Epithelial cell of proximal tubule (primary cell): ENCODE data around the gene SLC25A39. TPM values are rescaled to one million over a fixed set of nuclear protein-coding genes. Genes with fewer than 3 reads are reported as not detected.

ENCODE experiments used
- DNase-seq: peaks from one replicate; pipeline ENCODE4 v3.0.0-alpha.2; 2011; ENCODE audit warnings: low read depth
- H3K4me3 ChIP-seq: 2 replicates; pipeline ENCODE4 v1.5.1; 2011; ENCODE audit warnings: low read depth, mild to moderate bottlenecking, low read length
- total RNA-seq: library from RNA; depleted of rRNA; stranded (reverse); fragments of >200 nt; gene quantifications from 2 replicates; pipeline ENCODE4 v1.2.3, GENCODE V29; 2015
- TF ChIP-seq, protein P1 (sequence below): conservative IDR thresholded peaks from 2 replicates; pipeline ENCODE4 v1.5.1; 2012; ENCODE audit warnings: low read depth, mild to moderate bottlenecking, low read length

The SLC25A39 gene
- total RNA-seq, 1 donor from 2014 or later: 161 TPM

DNA sequence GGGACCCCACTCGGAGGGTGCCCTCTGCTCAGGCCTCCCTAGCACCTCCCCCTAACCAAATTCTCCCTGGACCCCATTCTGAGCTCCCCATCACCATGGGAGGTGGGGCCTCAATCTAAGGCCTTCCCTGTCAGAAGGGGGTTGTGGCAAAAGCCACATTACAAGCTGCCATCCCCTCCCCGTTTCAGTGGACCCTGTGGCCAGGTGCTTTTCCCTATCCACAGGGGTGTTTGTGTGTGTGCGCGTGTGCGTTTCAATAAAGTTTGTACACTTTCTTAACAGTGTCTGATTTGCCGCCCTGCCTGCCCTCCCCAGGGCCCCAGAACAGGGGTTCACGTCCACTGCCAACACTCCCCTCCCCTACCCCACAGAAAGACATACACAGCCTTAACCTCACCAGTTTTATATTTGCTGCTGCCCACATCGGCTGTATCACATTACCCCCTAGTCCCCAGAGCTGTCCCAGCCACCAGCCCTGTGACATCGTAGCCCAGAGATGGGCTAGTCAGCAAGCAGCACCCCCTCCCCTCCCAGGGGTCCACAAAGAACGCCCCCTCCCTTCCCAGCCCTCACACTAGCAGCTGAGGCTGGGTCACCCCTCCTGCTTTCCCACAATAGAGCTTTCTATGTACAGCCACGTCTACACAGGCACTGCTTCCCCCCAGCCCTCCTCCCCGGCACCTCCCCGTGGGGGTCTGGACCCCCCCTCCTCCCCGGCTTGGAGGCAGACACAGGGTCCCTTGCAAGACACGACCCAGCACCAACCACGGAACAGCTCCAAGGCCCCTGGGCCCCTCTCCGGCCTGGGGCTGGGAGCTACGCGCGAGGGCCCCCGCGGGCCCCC is 28.4 kb upstream of the SLC25A39 start:
- TF ChIP-seq, protein P1, sequence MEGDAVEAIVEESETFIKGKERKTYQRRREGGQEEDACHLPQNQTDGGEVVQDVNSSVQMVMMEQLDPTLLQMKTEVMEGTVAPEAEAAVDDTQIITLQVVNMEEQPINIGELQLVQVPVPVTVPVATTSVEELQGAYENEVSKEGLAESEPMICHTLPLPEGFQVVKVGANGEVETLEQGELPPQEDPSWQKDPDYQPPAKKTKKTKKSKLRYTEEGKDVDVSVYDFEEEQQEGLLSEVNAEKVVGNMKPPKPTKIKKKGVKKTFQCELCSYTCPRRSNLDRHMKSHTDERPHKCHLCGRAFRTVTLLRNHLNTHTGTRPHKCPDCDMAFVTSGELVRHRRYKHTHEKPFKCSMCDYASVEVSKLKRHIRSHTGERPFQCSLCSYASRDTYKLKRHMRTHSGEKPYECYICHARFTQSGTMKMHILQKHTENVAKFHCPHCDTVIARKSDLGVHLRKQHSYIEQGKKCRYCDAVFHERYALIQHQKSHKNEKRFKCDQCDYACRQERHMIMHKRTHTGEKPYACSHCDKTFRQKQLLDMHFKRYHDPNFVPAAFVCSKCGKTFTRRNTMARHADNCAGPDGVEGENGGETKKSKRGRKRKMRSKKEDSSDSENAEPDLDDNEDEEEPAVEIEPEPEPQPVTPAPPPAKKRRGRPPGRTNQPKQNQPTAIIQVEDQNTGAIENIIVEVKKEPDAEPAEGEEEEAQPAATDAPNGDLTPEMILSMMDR: no peak
- DNase-seq: no peak
- no peak overlapping the region for H3K4me3 ChIP-seq

DNA sequence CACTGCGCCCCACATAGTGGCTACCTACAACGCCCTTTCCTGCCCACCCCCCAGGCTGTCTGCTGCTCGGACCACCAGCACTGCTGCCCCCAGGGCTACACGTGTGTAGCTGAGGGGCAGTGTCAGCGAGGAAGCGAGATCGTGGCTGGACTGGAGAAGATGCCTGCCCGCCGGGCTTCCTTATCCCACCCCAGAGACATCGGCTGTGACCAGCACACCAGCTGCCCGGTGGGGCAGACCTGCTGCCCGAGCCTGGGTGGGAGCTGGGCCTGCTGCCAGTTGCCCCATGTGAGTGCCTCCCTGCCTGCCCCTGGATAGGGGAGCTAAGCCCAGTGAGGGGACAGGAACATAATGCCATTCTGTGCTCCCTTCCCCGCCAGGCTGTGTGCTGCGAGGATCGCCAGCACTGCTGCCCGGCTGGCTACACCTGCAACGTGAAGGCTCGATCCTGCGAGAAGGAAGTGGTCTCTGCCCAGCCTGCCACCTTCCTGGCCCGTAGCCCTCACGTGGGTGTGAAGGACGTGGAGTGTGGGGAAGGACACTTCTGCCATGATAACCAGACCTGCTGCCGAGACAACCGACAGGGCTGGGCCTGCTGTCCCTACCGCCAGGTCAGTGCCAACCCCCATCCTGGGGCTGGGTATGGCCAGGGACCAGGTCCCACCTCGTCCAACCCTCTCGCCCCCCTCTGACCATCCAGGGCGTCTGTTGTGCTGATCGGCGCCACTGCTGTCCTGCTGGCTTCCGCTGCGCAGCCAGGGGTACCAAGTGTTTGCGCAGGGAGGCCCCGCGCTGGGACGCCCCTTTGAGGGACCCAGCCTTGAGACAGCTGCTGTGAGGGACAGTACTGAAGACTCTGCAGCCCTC is 27.6 kb upstream of the SLC25A39 start:
- no peak for DNase-seq
- TF ChIP-seq, protein P1: no peak
- H3K4me3 ChIP-seq: no peak overlapping the region

DNA sequence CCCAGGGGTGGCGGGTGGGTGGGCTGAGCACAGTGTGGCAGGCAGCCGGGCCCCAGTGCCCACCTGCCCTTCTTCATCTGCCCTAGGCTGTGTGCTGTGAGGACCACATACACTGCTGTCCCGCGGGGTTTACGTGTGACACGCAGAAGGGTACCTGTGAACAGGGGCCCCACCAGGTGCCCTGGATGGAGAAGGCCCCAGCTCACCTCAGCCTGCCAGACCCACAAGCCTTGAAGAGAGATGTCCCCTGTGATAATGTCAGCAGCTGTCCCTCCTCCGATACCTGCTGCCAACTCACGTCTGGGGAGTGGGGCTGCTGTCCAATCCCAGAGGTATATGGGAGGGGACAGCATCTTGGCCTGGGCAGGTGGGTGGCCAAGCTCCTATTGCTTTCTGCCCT is 26.8 kb upstream of the SLC25A39 start:
- TF ChIP-seq, protein P1: no peak
- H3K4me3 ChIP-seq: no peak overlapping the region
- DNase-seq: no peak

DNA sequence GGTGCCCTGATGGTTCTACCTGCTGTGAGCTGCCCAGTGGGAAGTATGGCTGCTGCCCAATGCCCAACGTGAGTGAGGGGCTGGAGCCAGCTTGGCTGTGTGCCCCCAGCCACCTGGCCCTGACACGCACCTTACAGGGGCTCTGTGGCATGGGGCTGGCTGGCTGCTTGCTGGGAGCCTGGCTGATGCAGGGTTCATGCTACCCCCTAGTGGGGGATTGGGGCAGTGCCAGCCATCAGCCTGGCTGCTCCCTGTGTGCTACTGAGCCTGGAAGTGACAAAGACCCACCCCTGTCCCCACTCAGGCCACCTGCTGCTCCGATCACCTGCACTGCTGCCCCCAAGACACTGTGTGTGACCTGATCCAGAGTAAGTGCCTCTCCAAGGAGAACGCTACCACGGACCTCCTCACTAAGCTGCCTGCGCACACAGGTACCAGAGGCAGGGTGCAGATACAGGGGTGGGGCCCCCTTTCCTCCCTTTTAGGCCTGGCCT is 26.2 kb upstream of the SLC25A39 start:
- no peak for DNase-seq
- TF ChIP-seq, protein P1: peak; percentile 82
- no peak overlapping the region for H3K4me3 ChIP-seq

DNA sequence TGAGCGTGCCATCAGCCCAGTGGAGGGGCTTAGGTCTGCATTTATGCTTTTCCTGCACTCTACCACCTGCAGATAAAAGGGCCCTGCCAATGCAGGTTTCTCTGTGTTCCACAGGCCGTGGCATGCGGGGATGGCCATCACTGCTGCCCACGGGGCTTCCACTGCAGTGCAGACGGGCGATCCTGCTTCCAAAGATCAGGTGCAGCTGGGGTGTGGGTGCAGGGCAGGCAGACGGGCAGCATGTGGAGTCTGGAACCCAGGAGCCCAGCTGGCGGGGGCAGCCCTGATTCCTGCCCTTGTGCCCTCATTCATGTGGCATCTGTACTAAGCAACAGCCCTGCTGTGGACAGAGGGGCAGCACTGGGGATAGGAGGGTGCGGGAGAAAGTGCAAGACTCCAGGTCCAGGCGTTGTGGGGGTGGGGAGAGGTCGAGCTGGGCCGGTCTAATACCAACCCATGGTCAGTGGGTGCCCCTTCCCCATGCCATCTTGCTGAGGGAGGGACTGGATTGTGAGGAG is 25.0 kb upstream of the SLC25A39 start:
- no peak overlapping the region for H3K4me3 ChIP-seq
- no peak for DNase-seq
- TF ChIP-seq, protein P1: no peak

DNA sequence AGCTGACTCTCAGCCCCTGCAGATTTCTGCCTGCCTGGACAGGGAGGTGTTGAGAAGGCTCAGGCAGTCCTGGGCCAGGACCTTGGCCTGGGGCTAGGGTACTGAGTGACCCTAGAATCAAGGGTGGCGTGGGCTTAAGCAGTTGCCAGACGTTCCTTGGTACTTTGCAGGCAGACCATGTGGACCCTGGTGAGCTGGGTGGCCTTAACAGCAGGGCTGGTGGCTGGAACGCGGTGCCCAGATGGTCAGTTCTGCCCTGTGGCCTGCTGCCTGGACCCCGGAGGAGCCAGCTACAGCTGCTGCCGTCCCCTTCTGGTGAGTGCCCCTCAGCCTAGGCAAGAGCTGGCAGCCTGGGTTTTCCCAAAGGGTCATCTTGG is 24.4 kb upstream of the SLC25A39 start:
- TF ChIP-seq, protein P1: no peak
- no peak overlapping the region for H3K4me3 ChIP-seq
- no peak for DNase-seq
